ENCODE measurements around the gene FLRT2. TPM values are rescaled to one million over a fixed set of nuclear protein-coding genes. Genes with fewer than 3 reads are reported as not detected.

The FLRT2 gene
- total RNA-seq, 2 experiments from 2014 or later = not detected

- DNase-seq = no peak
- Mint-ChIP-seq H3K4me3 (no peak overlapping the region), H3K36me3 (no peaks in the 10 kb centered on the region), H3K9me3 (ENCODE audit: low read depth) (peaks cover 3% of the 10 kb centered on the region), H3K4me1 (no peaks in the 10 kb centered on the region), H3K27me3 (no peaks in the 10 kb centered on the region), H3K27ac (no peak overlapping the region)
- CTCF ChIA-PET = no interaction called here
- no peak for ATAC-seq
Observed at GRCh38 chr14:85604021-85604420, 74.1 kb downstream of the FLRT2 start.

GRCh38 chr14:85604714-85605113 is 74.8 kb downstream of the FLRT2 start:
- Mint-ChIP-seq H3K36me3 (no peaks in the 10 kb centered on the region), H3K27me3 (no peaks in the 10 kb centered on the region), H3K4me1 (no peaks in the 10 kb centered on the region), H3K4me3 (no peak overlapping the region), H3K27ac (no peak overlapping the region), H3K9me3 (ENCODE audit: low read depth) (peaks cover 3% of the 10 kb centered on the region)
- ATAC-seq (no peak), DNase-seq (no peak)
- CTCF ChIA-PET = no interaction called here

- CTCF ChIA-PET = no interaction called here
- Mint-ChIP-seq H3K36me3 (no peaks in the 10 kb centered on the region), H3K4me1 (no peaks in the 10 kb centered on the region), H3K27me3 (no peaks in the 10 kb centered on the region), H3K4me3 (no peak overlapping the region), H3K9me3 (ENCODE audit: low read depth) (peaks cover 5% of the 10 kb centered on the region), H3K27ac (no peak overlapping the region)
- DNase-seq = no peak
- ATAC-seq = no peak
Observed at GRCh38 chr14:85607651-85608081, 77.7 kb downstream of the FLRT2 start.

GRCh38 chr14:85613496-85613895 is 83.6 kb downstream of the FLRT2 start:
- no peaks in the 10 kb centered on the region for H3K36me3 Mint-ChIP-seq
- H3K4me1 Mint-ChIP-seq = no peaks in the 10 kb centered on the region
- DNase-seq (no peak), ATAC-seq (no peak)
- CTCF ChIA-PET = no interaction called here
- no peaks in the 10 kb centered on the region for H3K27me3 Mint-ChIP-seq
- H3K4me3 Mint-ChIP-seq = no peak overlapping the region
- peaks cover 3% of the 10 kb centered on the region for H3K9me3 Mint-ChIP-seq (ENCODE audit: low read depth)
- no peak overlapping the region for H3K27ac Mint-ChIP-seq

- Mint-ChIP-seq H3K27me3 (no peaks in the 10 kb centered on the region), H3K9me3 (ENCODE audit: low read depth) (no peaks in the 10 kb centered on the region), H3K4me3 (no peak overlapping the region), H3K36me3 (no peaks in the 10 kb centered on the region), H3K27ac (no peak overlapping the region), H3K4me1 (no peaks in the 10 kb centered on the region)
- DNase-seq = no peak
- CTCF ChIA-PET = no interaction called here
- no peak for ATAC-seq
Observed at GRCh38 chr14:85616386-85616885, 86.5 kb downstream of the FLRT2 start.

GRCh38 chr14:85616886-85617285 is 86.9 kb downstream of the FLRT2 start:
- CTCF ChIA-PET = no interaction called here
- Mint-ChIP-seq H3K4me1 (no peaks in the 10 kb centered on the region), H3K27me3 (no peaks in the 10 kb centered on the region), H3K9me3 (ENCODE audit: low read depth) (no peaks in the 10 kb centered on the region), H3K4me3 (no peak overlapping the region), H3K27ac (no peak overlapping the region), H3K36me3 (no peaks in the 10 kb centered on the region)
- ATAC-seq (no peak), DNase-seq (no peak)

- Mint-ChIP-seq H3K4me1 (no peaks in the 10 kb centered on the region), H3K27me3 (no peaks in the 10 kb centered on the region), H3K9me3 (ENCODE audit: low read depth) (no peaks in the 10 kb centered on the region), H3K36me3 (no peaks in the 10 kb centered on the region), H3K27ac (no peak overlapping the region), H3K4me3 (no peak overlapping the region)
- DNase-seq (no peak), ATAC-seq (no peak)
- CTCF ChIA-PET = no interaction called here
Observed at GRCh38 chr14:85617791-85618190, 87.8 kb downstream of the FLRT2 start.

- Mint-ChIP-seq H3K4me1 (no peaks in the 10 kb centered on the region), H3K9me3 (ENCODE audit: low read depth) (no peaks in the 10 kb centered on the region), H3K4me3 (no peak overlapping the region), H3K27ac (no peak overlapping the region), H3K36me3 (no peaks in the 10 kb centered on the region), H3K27me3 (no peaks in the 10 kb centered on the region)
- CTCF ChIA-PET = no interaction called here
- ATAC-seq (no peak), DNase-seq (no peak)
Observed at GRCh38 chr14:85618390-85618789, 88.4 kb downstream of the FLRT2 start.

- Mint-ChIP-seq H3K27me3 (no peaks in the 10 kb centered on the region), H3K4me1 (no peaks in the 10 kb centered on the region), H3K27ac (no peak overlapping the region), H3K9me3 (ENCODE audit: low read depth) (no peaks in the 10 kb centered on the region), H3K36me3 (no peaks in the 10 kb centered on the region), H3K4me3 (no peak overlapping the region)
- DNase-seq = no peak
- no peak for ATAC-seq
- CTCF ChIA-PET = no interaction called here
Observed at GRCh38 chr14:85618978-85619377, 89.0 kb downstream of the FLRT2 start.

- DNase-seq (no peak), ATAC-seq (no peak)
- Mint-ChIP-seq H3K27me3 (no peaks in the 10 kb centered on the region), H3K4me1 (no peaks in the 10 kb centered on the region), H3K9me3 (ENCODE audit: low read depth) (no peaks in the 10 kb centered on the region), H3K36me3 (no peaks in the 10 kb centered on the region), H3K27ac (no peak overlapping the region), H3K4me3 (no peak overlapping the region)
- CTCF ChIA-PET = no interaction called here
Observed at GRCh38 chr14:85619851-85620250, 89.9 kb downstream of the FLRT2 start.

- H3K36me3 Mint-ChIP-seq = no peaks in the 10 kb centered on the region
- no peaks in the 10 kb centered on the region for H3K27me3 Mint-ChIP-seq
- H3K27ac Mint-ChIP-seq = no peak overlapping the region
- no peak overlapping the region for H3K4me3 Mint-ChIP-seq
- H3K9me3 Mint-ChIP-seq (ENCODE audit: low read depth) = no peaks in the 10 kb centered on the region
- CTCF ChIA-PET = no interaction called here
- H3K4me1 Mint-ChIP-seq = no peaks in the 10 kb centered on the region
- DNase-seq (no peak), ATAC-seq (no peak)
Observed at GRCh38 chr14:85620947-85621346, 91.0 kb downstream of the FLRT2 start.

GRCh38 chr14:85622106-85622505 is 92.2 kb downstream of the FLRT2 start:
- Mint-ChIP-seq H3K4me1 (no peaks in the 10 kb centered on the region), H3K9me3 (ENCODE audit: low read depth) (no peaks in the 10 kb centered on the region), H3K36me3 (no peaks in the 10 kb centered on the region), H3K27me3 (no peaks in the 10 kb centered on the region), H3K4me3 (no peak overlapping the region), H3K27ac (no peak overlapping the region)
- CTCF ChIA-PET = no interaction called here
- DNase-seq = no peak
- no peak for ATAC-seq

GRCh38 chr14:85622986-85623685 is 93.2 kb downstream of the FLRT2 start:
- CTCF ChIA-PET = no interaction called here
- DNase-seq (no peak), ATAC-seq (no peak)
- no peak overlapping the region for H3K4me3 Mint-ChIP-seq
- H3K36me3 Mint-ChIP-seq = no peaks in the 10 kb centered on the region
- H3K27me3 Mint-ChIP-seq = no peaks in the 10 kb centered on the region
- H3K9me3 Mint-ChIP-seq (ENCODE audit: low read depth) = no peaks in the 10 kb centered on the region
- H3K4me1 Mint-ChIP-seq = no peaks in the 10 kb centered on the region
- no peak overlapping the region for H3K27ac Mint-ChIP-seq

GRCh38 chr14:85625925-85626585 is 96.1 kb downstream of the FLRT2 start:
- Mint-ChIP-seq H3K9me3 (ENCODE audit: low read depth) (no peaks in the 10 kb centered on the region), H3K27ac (no peak overlapping the region), H3K27me3 (no peaks in the 10 kb centered on the region), H3K4me3 (no peak overlapping the region), H3K36me3 (no peaks in the 10 kb centered on the region), H3K4me1 (no peaks in the 10 kb centered on the region)
- ATAC-seq (no peak), DNase-seq (no peak)
- CTCF ChIA-PET = no interaction called here
